Stimulated activated effector memory CD8-positive, alpha-beta T cell treated with anti-CD3 and anti-CD28 coated beads, Interleukin-12 subunit alpha, Interleukin-12 subunit beta, amount 100 ng/mL, for 72 hours (primary cell): ENCODE measurements around the gene CEP126.

Experiments used
- ATAC-seq: fragments of 150-1000 bp; cut with Tn5 transposase; 2 replicates; pipeline ENCODE4 v1.10.0; 2021
- DNase-seq, 2 donors: peaks; one replicate each; pipeline ENCODE4 v3.0.0; 2021 to 2022; ENCODE audit warnings: low spot score in 2 of 2
- H3K27ac Mint-ChIP-seq: one replicate; pipeline ENCODE4 v1.8.0; 2022; ENCODE audit warnings: mild to moderate bottlenecking, mixed read lengths
- H3K36me3 Mint-ChIP-seq: one replicate; pipeline ENCODE4 v1.8.0; 2022; ENCODE audit warnings: mild to moderate bottlenecking, mixed read lengths
- H3K4me1 Mint-ChIP-seq: one replicate; pipeline ENCODE4 v1.8.0; 2022; ENCODE audit warnings: mixed read lengths
- H3K4me3 Mint-ChIP-seq: one replicate; pipeline ENCODE4 v1.8.0; 2022; ENCODE audit warnings: mild to moderate bottlenecking, mixed read lengths
- H3K9me3 Mint-ChIP-seq: one replicate; pipeline ENCODE4 v1.8.0; 2022; ENCODE audit warnings: mixed read lengths

The CEP126 gene

GRCh38 chr11:102017026-102017425 is 102.2 kb downstream of the CEP126 start:
- Mint-ChIP-seq H3K27ac (no peak overlapping the region), H3K36me3 (no peaks in the 10 kb centered on the region), H3K4me3 (no peak overlapping the region), H3K9me3 (no peaks in the 10 kb centered on the region), H3K4me1 (no peaks in the 10 kb centered on the region)
- ATAC-seq (no peak), DNase-seq (no peak)

GRCh38 chr11:102026217-102026616 is 111.4 kb downstream of the CEP126 start:
- H3K4me3 Mint-ChIP-seq, result no peak overlapping the region
- ATAC-seq, result no peak
- H3K27ac Mint-ChIP-seq, result no peak overlapping the region
- no peaks in the 10 kb centered on the region for H3K36me3 Mint-ChIP-seq
- H3K9me3 Mint-ChIP-seq, result no peaks in the 10 kb centered on the region
- DNase-seq, result no peak
- no peaks in the 10 kb centered on the region for H3K4me1 Mint-ChIP-seq

GRCh38 chr11:102026959-102027358 is 112.1 kb downstream of the CEP126 start:
- ATAC-seq, result no peak
- H3K9me3 Mint-ChIP-seq, result no peaks in the 10 kb centered on the region

GRCh38 chr11:102036757-102037156 is 121.9 kb downstream of the CEP126 start:
- no peaks in the 10 kb centered on the region for H3K4me1 Mint-ChIP-seq
- DNase-seq (no peak), ATAC-seq (no peak)
- no peak overlapping the region for H3K4me3 Mint-ChIP-seq
- H3K36me3 Mint-ChIP-seq, result no peaks in the 10 kb centered on the region
- no peaks in the 10 kb centered on the region for H3K9me3 Mint-ChIP-seq
- no peak overlapping the region for H3K27ac Mint-ChIP-seq

More at GRCh38 chr11:102026959-102027358, 112.1 kb downstream of the CEP126 start:
- DNase-seq, result no peak
- no peaks in the 10 kb centered on the region for H3K4me1 Mint-ChIP-seq
- no peaks in the 10 kb centered on the region for H3K36me3 Mint-ChIP-seq
- H3K27ac Mint-ChIP-seq, result no peak overlapping the region
- no peak overlapping the region for H3K4me3 Mint-ChIP-seq

GRCh38 chr11:102046841-102047240 is 132.0 kb downstream of the CEP126 start:
- Mint-ChIP-seq H3K36me3 (no peaks in the 10 kb centered on the region), H3K9me3 (no peaks in the 10 kb centered on the region), H3K4me1 (peaks cover 12% of the 10 kb centered on the region), H3K27ac (no peak overlapping the region), H3K4me3 (peak overlapping the region; percentile 70)
- ATAC-seq (no peak), DNase-seq (no peak)

GRCh38 chr11:102047305-102047924 is 132.6 kb downstream of the CEP126 start, which contains the start of gene CFAP300:
CFAP300 (plus strand) TSS chr11:102047437; CDS start chr11:102047471, 34 bp downstream.
- Mint-ChIP-seq H3K27ac (no peak within 1 kb of the TSS), H3K4me1 (peaks cover 12% of the 10 kb centered on the region), H3K36me3 (no peaks in the 10 kb centered on the region), H3K9me3 (no peaks in the 10 kb centered on the region), H3K4me3 (peak within 1 kb of the TSS; percentile 70)
- ATAC-seq, result peak; percentile 84
- DNase-seq, result peak; percentile 26 to 62
